Hematopoietic multipotent progenitor cell (in vitro differentiated cells): ENCODE data around the gene RYR1. TPM values are rescaled to one million over a fixed set of nuclear protein-coding genes. Genes with fewer than 3 reads are reported as not detected.
"Not testable (repeated sequence)": the region's sequence is repeated elsewhere in the genome, so short reads cannot be mapped to it uniquely, and the experiment has no call there.

Experiments
- DNase-seq, 3 donors: peaks; one replicate each; pipeline ENCODE4 v3.0.0-alpha.2; 2011 to 2015; ENCODE audit warnings: low read depth in 2 of 3, low spot score in 2 of 3
- total RNA-seq: library from RNA; depleted of rRNA; stranded (reverse); fragments of >200 nt; gene quantifications from one replicate; pipeline ENCODE4 v1.2.3, GENCODE V29; 2012

RYR1 gene
- total RNA-seq, 1 donor: 2.7 TPM

- DNase-seq: no peak
Measured at GRCh38 chr19:38528931-38529330, 95.4 kb downstream of the RYR1 start.

GRCh38 chr19:38531515-38531914 is 98.0 kb downstream of the RYR1 start:
- DNase-seq: no peak

- no peak for DNase-seq
Measured at GRCh38 chr19:38532939-38533338, 99.4 kb downstream of the RYR1 start.

- no peak for DNase-seq
Measured at GRCh38 chr19:38534574-38534973, 101.1 kb downstream of the RYR1 start.

GRCh38 chr19:38535212-38535611 is 101.7 kb downstream of the RYR1 start:
- no peak for DNase-seq

GRCh38 chr19:38537071-38537936 is 103.8 kb downstream of the RYR1 start:
- no peak for DNase-seq

- DNase-seq: no peak
Measured at GRCh38 chr19:38538386-38538785, 104.9 kb downstream of the RYR1 start.

- peak in 2 of 3 donors; percentile 23 to 35 for DNase-seq
Measured at GRCh38 chr19:38538793-38539528, 105.5 kb downstream of the RYR1 start.

- no peak for DNase-seq
Measured at GRCh38 chr19:38539751-38540150, 106.3 kb downstream of the RYR1 start.

- DNase-seq: no peak
Measured at GRCh38 chr19:38542040-38542439, 108.5 kb downstream of the RYR1 start.

- DNase-seq: no peak
Measured at GRCh38 chr19:38543286-38543806, 109.9 kb downstream of the RYR1 start.

GRCh38 chr19:38543807-38544568 is 110.5 kb downstream of the RYR1 start:
- DNase-seq: peak; percentile 29 to 83 (median 67)

- DNase-seq: no peak
Measured at GRCh38 chr19:38544569-38545315, 111.3 kb downstream of the RYR1 start.

GRCh38 chr19:38545596-38545995 is 112.1 kb downstream of the RYR1 start:
- no peak for DNase-seq

GRCh38 chr19:38547421-38547820 is 113.9 kb downstream of the RYR1 start:
- DNase-seq: no peak

GRCh38 chr19:38549061-38549460 is 115.6 kb downstream of the RYR1 start:
- DNase-seq: no peak

GRCh38 chr19:38549942-38550341 is 116.5 kb downstream of the RYR1 start:
- DNase-seq: no peak

GRCh38 chr19:38550376-38550775 is 116.9 kb downstream of the RYR1 start:
- DNase-seq: no peak

GRCh38 chr19:38551450-38551813 is 117.9 kb downstream of the RYR1 start:
- no peak for DNase-seq

GRCh38 chr19:38553239-38553638 is 119.7 kb downstream of the RYR1 start:
- DNase-seq: not testable (repeated sequence)
